AG09319 (cell line): ENCODE results near the gene NUP43.
A peak's percentile ranks its signal among the peaks of the same experiment; 100 is the strongest.

ENCODE experiments used
- DNase-seq: peaks from one replicate; pipeline ENCODE4 v3.0.0-alpha.2; 2010; ENCODE audit warnings: low read depth; ENCODE audit errors: extremely low read depth
- CTCF ChIP-seq: IDR thresholded peaks from 2 replicates; pipeline ENCODE4 v1.5.1; 2011; ENCODE audit warnings: low read depth, mild to moderate bottlenecking, inconsistent platforms, low read length, moderate library complexity

The NUP43 gene

GRCh38 chr6:149771185-149771584 is 24.9 kb upstream of the NUP43 start:
- TF ChIP-seq CTCF: no peak
- no peak for DNase-seq

- DNase-seq: no peak
- TF ChIP-seq CTCF: no peak
Observed at GRCh38 chr6:149769676-149770075, 23.3 kb upstream of the NUP43 start.

GRCh38 chr6:149766156-149766769 is 19.9 kb upstream of the NUP43 start:
- DNase-seq: peak; percentile 28
- TF ChIP-seq CTCF: no peak

- TF ChIP-seq CTCF: no peak
Observed at GRCh38 chr6:149763866-149764265, 17.5 kb upstream of the NUP43 start.

GRCh38 chr6:149761438-149761837 is 15.1 kb upstream of the NUP43 start:
- no peak for DNase-seq
- no peak for TF ChIP-seq CTCF

More at GRCh38 chr6:149763866-149764265, 17.5 kb upstream of the NUP43 start:
- DNase-seq: no peak

GRCh38 chr6:149756261-149756636 is 9.9 kb upstream of the NUP43 start:
- no peak for TF ChIP-seq CTCF
- no peak for DNase-seq

GRCh38 chr6:149755300-149756260 is 9.3 kb upstream of the NUP43 start:
- no peak for TF ChIP-seq CTCF

More at GRCh38 chr6:149755300-149756260, 9.3 kb upstream of the NUP43 start:
- no peak for DNase-seq
